Heart left ventricle (tissue), 13 donors: ENCODE results near the gene SLC12A4.
"Not testable (repeated sequence)": the region's sequence is repeated elsewhere in the genome, so short reads cannot be mapped to it uniquely, and the experiment has no call there.

Source experiments
- CTCF ChIP-seq, 12 donors: fragments of 200-600 bp; sonication (generic) in 4 of 12; IDR thresholded peaks; one replicate each; pipeline versions ENCODE4 v1.5.0 to v1.8.0; 2018 to 2022; ENCODE audit warnings: antibody characterized with exemption in 12 of 12, mild to moderate bottlenecking in 5 of 12
- POLR2A ChIP-seq, 2 donors: fragments of 450-650 bp; IDR thresholded peaks; one replicate each; pipeline ENCODE4 v1.6.1; 2017; ENCODE audit warnings: antibody characterized with exemption in 2 of 2, mild to moderate bottlenecking in 2 of 2, moderate library complexity in 2 of 2
- donor health status: ischemic (EF 13 %, LVEDD 7.1; RV severe dilation, severe dysfunction).
- donor health status: DM: no; HTN: yes; CAD: no.
- donor health status: DM: no; HTN: no; CAD: no.
- donor health status: ischemic (EF 25% LVEDD 6.9; RV normal size, moderate dysfunction).
- donor health status: ischemic (EF 25% LVEDD 5.7; RV mildly dilated, moderate dysfunction).
- donor health status: ischemic (EF 35%, LVEDD 5.7; RV mildly dilated, moderate dysfunction).
- donor health status: nonischemic (EF 11% LVEDD 7.7; RV severe dilation, severe dysfunction).
- donor health status: DM: yes; HTN: yes; CAD: no.
- donor health status: PGD.
- donor health status: ischemic (EF 29% LVEDD 5.4; RV normal size, mild dysfunction).
- donor health status: nonischemic (EF 23%, LVEDD 6.1; RV moderate dilation, normal function).

GRCh38 chr16:67937713-67938112 lies 30.7 kb downstream of the SLC12A4 start:
- TF ChIP-seq CTCF, POLR2A (IDR thresholded peaks at IDR 0.05): not testable (repeated sequence)
